Measurements from ENCODE around the gene SNTG2.

GRCh38 chr2:1002350-1002749, 51.7 kb downstream of the SNTG2 start:
- TF ChIP-seq CTCF (conservative IDR thresholded peaks at IDR 0.05 in 1 of 2, IDR thresholded peaks at IDR 0.05 in 1 of 2; ENCODE audit: low read depth in 1 of 2, low read length in 2 of 2), result no peak
- no peak for TF ChIP-seq EZH2 (IDR thresholded peaks at IDR 0.05; ENCODE audit: low read length, missing control alignments)
